ENCODE measurements around the gene KIAA0825. TPM values are rescaled to one million over a fixed set of nuclear protein-coding genes. Genes with fewer than 3 reads are reported as not detected.

Gene KIAA0825
- polyA plus RNA-seq, 1 donor from 2014 or later, result 5.1 TPM

- H3K4me2 ChIP-seq (ENCODE audit: low read length), result no peak overlapping the region
- H3K79me2 ChIP-seq (replicated peaks; ENCODE audit: insufficient read depth, low read length), result no peaks in the 10 kb centered on the region
- H3K27ac ChIP-seq (ENCODE audit: low read length), result no peak overlapping the region
- no peaks in the 10 kb centered on the region for H3K36me3 ChIP-seq (ENCODE audit: insufficient read depth, low read length)
- H2AFZ ChIP-seq (ENCODE audit: low read depth, low read length), result no peak overlapping the region
- H3K9ac ChIP-seq (ENCODE audit: low read length), result no peak overlapping the region
- H4K20me1 ChIP-seq (ENCODE audit: insufficient read depth), result no peaks in the 10 kb centered on the region
- TF ChIP-seq, protein P1, sequence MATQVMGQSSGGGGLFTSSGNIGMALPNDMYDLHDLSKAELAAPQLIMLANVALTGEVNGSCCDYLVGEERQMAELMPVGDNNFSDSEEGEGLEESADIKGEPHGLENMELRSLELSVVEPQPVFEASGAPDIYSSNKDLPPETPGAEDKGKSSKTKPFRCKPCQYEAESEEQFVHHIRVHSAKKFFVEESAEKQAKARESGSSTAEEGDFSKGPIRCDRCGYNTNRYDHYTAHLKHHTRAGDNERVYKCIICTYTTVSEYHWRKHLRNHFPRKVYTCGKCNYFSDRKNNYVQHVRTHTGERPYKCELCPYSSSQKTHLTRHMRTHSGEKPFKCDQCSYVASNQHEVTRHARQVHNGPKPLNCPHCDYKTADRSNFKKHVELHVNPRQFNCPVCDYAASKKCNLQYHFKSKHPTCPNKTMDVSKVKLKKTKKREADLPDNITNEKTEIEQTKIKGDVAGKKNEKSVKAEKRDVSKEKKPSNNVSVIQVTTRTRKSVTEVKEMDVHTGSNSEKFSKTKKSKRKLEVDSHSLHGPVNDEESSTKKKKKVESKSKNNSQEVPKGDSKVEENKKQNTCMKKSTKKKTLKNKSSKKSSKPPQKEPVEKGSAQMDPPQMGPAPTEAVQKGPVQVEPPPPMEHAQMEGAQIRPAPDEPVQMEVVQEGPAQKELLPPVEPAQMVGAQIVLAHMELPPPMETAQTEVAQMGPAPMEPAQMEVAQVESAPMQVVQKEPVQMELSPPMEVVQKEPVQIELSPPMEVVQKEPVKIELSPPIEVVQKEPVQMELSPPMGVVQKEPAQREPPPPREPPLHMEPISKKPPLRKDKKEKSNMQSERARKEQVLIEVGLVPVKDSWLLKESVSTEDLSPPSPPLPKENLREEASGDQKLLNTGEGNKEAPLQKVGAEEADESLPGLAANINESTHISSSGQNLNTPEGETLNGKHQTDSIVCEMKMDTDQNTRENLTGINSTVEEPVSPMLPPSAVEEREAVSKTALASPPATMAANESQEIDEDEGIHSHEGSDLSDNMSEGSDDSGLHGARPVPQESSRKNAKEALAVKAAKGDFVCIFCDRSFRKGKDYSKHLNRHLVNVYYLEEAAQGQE (IDR thresholded peaks at IDR 0.05; ENCODE audit: borderline replicate concordance), result no peak
- no peak for TF ChIP-seq POLR2AphosphoS5 (IDR thresholded peaks at IDR 0.05)
- no peak for TF ChIP-seq RAD21 (conservative IDR thresholded peaks at IDR 0.05)
- no peak for TF ChIP-seq SMC3 (conservative IDR thresholded peaks at IDR 0.05; ENCODE audit: poor library complexity)
- TF ChIP-seq, protein P2, sequence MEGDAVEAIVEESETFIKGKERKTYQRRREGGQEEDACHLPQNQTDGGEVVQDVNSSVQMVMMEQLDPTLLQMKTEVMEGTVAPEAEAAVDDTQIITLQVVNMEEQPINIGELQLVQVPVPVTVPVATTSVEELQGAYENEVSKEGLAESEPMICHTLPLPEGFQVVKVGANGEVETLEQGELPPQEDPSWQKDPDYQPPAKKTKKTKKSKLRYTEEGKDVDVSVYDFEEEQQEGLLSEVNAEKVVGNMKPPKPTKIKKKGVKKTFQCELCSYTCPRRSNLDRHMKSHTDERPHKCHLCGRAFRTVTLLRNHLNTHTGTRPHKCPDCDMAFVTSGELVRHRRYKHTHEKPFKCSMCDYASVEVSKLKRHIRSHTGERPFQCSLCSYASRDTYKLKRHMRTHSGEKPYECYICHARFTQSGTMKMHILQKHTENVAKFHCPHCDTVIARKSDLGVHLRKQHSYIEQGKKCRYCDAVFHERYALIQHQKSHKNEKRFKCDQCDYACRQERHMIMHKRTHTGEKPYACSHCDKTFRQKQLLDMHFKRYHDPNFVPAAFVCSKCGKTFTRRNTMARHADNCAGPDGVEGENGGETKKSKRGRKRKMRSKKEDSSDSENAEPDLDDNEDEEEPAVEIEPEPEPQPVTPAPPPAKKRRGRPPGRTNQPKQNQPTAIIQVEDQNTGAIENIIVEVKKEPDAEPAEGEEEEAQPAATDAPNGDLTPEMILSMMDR (IDR thresholded peaks at IDR 0.05; ENCODE audit: poor library complexity, severe bottlenecking), result no peak
- TF ChIP-seq TAF1 (IDR thresholded peaks at IDR 0.05; ENCODE audit: low read depth), result no peak
- no peak for TF ChIP-seq EP300 (conservative IDR thresholded peaks at IDR 0.05; ENCODE audit: poor library complexity, severe bottlenecking)
- no peak for TF ChIP-seq EZH2 (IDR thresholded peaks at IDR 0.05; ENCODE audit: borderline replicate concordance, insufficient read depth, low read length, poor library complexity, severe bottlenecking)
- TF ChIP-seq MXI1 (conservative IDR thresholded peaks at IDR 0.05; ENCODE audit: poor library complexity, severe bottlenecking), result no peak
- H3F3A ChIP-seq (ENCODE audit: insufficient read depth, low read length, poor library complexity, severe bottlenecking), result no peaks in the 10 kb centered on the region
- H3K4me3 ChIP-seq (ENCODE audit: low read length), result no peak overlapping the region
- H3K9me3 ChIP-seq (ENCODE audit: low read length), result no peaks in the 10 kb centered on the region
- no peaks in the 10 kb centered on the region for H3K27me3 ChIP-seq (ENCODE audit: insufficient read depth, low read depth, low read length)
- H3K9me2 ChIP-seq (ENCODE audit: insufficient read depth, low read length), result no peaks in the 10 kb centered on the region
Measured at GRCh38 chr5:94360382-94361130, 257.8 kb downstream of the KIAA0825 start.

DNA sequence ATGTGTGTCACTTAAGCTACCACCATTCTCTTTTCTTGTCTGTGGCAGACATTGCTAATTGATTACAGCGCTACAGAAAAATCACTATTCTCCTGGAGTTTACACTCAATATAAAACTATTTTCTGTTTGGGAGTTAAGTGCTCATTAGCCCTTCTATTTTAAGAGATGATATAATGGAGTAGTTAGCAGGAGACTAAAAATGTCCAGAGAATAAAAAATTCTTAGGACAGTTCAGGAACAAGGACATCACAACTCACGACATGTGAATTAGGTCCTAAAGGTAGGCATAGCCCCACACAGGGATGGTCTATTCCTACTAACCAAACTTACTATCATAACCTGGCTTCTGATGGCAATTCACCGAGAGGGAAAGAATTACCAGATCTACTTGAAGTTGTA, 258.5 kb downstream of the KIAA0825 start:
- Histone ChIP-seq H2AFZ (ENCODE audit: low read depth, low read length) (no peak overlapping the region), H3K9me3 (ENCODE audit: low read length) (no peaks in the 10 kb centered on the region), H3K9me2 (ENCODE audit: insufficient read depth, low read length) (no peaks in the 10 kb centered on the region), H3K27ac (ENCODE audit: low read length) (no peak overlapping the region), H3K4me2 (ENCODE audit: low read length) (no peak overlapping the region), H3K4me3 (ENCODE audit: low read length) (no peak overlapping the region), H3K79me2 (replicated peaks; ENCODE audit: insufficient read depth, low read length) (no peaks in the 10 kb centered on the region), H3K9ac (ENCODE audit: low read length) (no peak overlapping the region), H3F3A (ENCODE audit: insufficient read depth, low read length, poor library complexity, severe bottlenecking) (no peaks in the 10 kb centered on the region), H3K36me3 (ENCODE audit: insufficient read depth, low read length) (no peaks in the 10 kb centered on the region), H3K27me3 (ENCODE audit: insufficient read depth, low read depth, low read length) (no peaks in the 10 kb centered on the region), H4K20me1 (ENCODE audit: insufficient read depth) (no peaks in the 10 kb centered on the region)
- TF ChIP-seq, protein P2 (IDR thresholded peaks at IDR 0.05; ENCODE audit: poor library complexity, severe bottlenecking), result no peak
- TF ChIP-seq EZH2 (IDR thresholded peaks at IDR 0.05; ENCODE audit: borderline replicate concordance, insufficient read depth, low read length, poor library complexity, severe bottlenecking), result no peak
- no peak for TF ChIP-seq EP300 (conservative IDR thresholded peaks at IDR 0.05; ENCODE audit: poor library complexity, severe bottlenecking)
- TF ChIP-seq MXI1 (conservative IDR thresholded peaks at IDR 0.05; ENCODE audit: poor library complexity, severe bottlenecking), result no peak
